WTC11 (cell line): ENCODE measurements around the gene JMJD4. TPM values are rescaled to one million over a fixed set of nuclear protein-coding genes. Genes with fewer than 3 reads are reported as not detected.

Experiments used
- ATAC-seq: fragments of 200-7000 bp; cut with Tn5 transposase; 2 replicates; pipeline ENCODE4 v1.10.0; 2021; ENCODE audit warnings: mild to moderate bottlenecking, moderate library complexity
- CTCF ChIA-PET: fragments of 300-600 bp; sonication (Branson Sonifier 250); formaldehyde crosslinking; loops from one replicate; lab custom pipeline; 2021; ENCODE audit warnings: antibody characterized with exemption; lab: Charles Lee
- POLR2A ChIA-PET: fragments of 350-600 bp; sonication (Branson Sonifier 250); formaldehyde crosslinking; loops from one replicate; lab custom pipeline; 2021; ENCODE audit warnings: antibody characterized with exemption; lab: Charles Lee
- DNase-seq: peaks from one replicate; pipeline ENCODE4 v3.0.0; 2021; ENCODE audit warnings: low spot score
- H3K27ac Mint-ChIP-seq: 2 replicates; pipeline ENCODE4 v1.8.0; 2021; ENCODE audit warnings: mixed read lengths
- H3K27me3 Mint-ChIP-seq: 2 replicates; pipeline ENCODE4 v1.8.0; 2021; ENCODE audit warnings: low read depth, mild to moderate bottlenecking, moderate library complexity, mixed read lengths
- H3K36me3 Mint-ChIP-seq: 2 replicates; pipeline ENCODE4 v1.8.0; 2021; ENCODE audit warnings: mixed read lengths
- H3K4me1 Mint-ChIP-seq: 2 replicates; pipeline ENCODE4 v1.8.0; 2022; ENCODE audit warnings: mixed read lengths
- H3K4me3 Mint-ChIP-seq: 2 replicates; pipeline ENCODE4 v1.8.0; 2021; ENCODE audit warnings: mild to moderate bottlenecking, moderate library complexity, mixed read lengths
- H3K9me3 Mint-ChIP-seq: 2 replicates; pipeline ENCODE4 v1.8.0; 2021; ENCODE audit warnings: mixed read lengths
- CBFB ChIP-seq: sonication (generic); formaldehyde crosslinking; IDR thresholded peaks from 2 replicates; pipeline ENCODE4 v1.8.1; 2022; ENCODE audit warnings: mild to moderate bottlenecking, low read depth, missing genetic modification reagents
- CREM ChIP-seq: sonication (generic); formaldehyde crosslinking; IDR thresholded peaks from 2 replicates; pipeline ENCODE4 v1.8.1; 2022; ENCODE audit warnings: mild to moderate bottlenecking, missing genetic modification reagents, moderate library complexity
- EMX1 ChIP-seq: fragments of 250-450 bp; sonication (Bioruptor Pico); IDR thresholded peaks from 2 replicates; pipeline ENCODE4 v1.8.0; 2021; ENCODE audit warnings: mild to moderate bottlenecking
- ERG ChIP-seq: fragments of 250-450 bp; sonication (Bioruptor Pico); IDR thresholded peaks from 2 replicates; pipeline ENCODE4 v1.8.0; 2021; ENCODE audit warnings: mild to moderate bottlenecking
- FOXK1 ChIP-seq: sonication (generic); formaldehyde crosslinking; IDR thresholded peaks from 2 replicates; pipeline ENCODE4 v1.8.0; 2022; ENCODE audit warnings: mild to moderate bottlenecking, moderate library complexity, missing genetic modification reagents
- GABPB1 ChIP-seq: sonication (generic); formaldehyde crosslinking; IDR thresholded peaks from 2 replicates; pipeline ENCODE4 v1.8.1; 2023; ENCODE audit warnings: mild to moderate bottlenecking, missing genetic modification reagents
- HMGA2 ChIP-seq: fragments of 250-450 bp; sonication (Bioruptor Pico); IDR thresholded peaks from 2 replicates; pipeline ENCODE4 v1.4.0; 2021; ENCODE audit warnings: mild to moderate bottlenecking, moderate library complexity
- IRF1 ChIP-seq: sonication (generic); formaldehyde crosslinking; IDR thresholded peaks from 2 replicates; pipeline ENCODE4 v1.8.0; 2023; ENCODE audit warnings: missing genetic modification reagents
- IRF2 ChIP-seq: sonication (generic); formaldehyde crosslinking; IDR thresholded peaks from 2 replicates; pipeline ENCODE4 v1.8.0; 2022; ENCODE audit warnings: low read depth, missing genetic modification reagents, borderline replicate concordance
- MAX ChIP-seq: sonication (generic); formaldehyde crosslinking; IDR thresholded peaks from 2 replicates; pipeline ENCODE4 v1.8.0; 2022; ENCODE audit warnings: mild to moderate bottlenecking, missing genetic modification reagents
- MXD4 ChIP-seq: fragments of 250-450 bp; sonication (Bioruptor Pico); IDR thresholded peaks from 2 replicates; pipeline ENCODE4 v1.8.0; 2021; ENCODE audit warnings: mild to moderate bottlenecking, moderate library complexity, borderline replicate concordance
- MYBL2 ChIP-seq: sonication (generic); formaldehyde crosslinking; IDR thresholded peaks from 2 replicates; pipeline ENCODE4 v1.8.1; 2023; ENCODE audit warnings: mild to moderate bottlenecking, moderate library complexity, missing genetic modification reagents
- NR3C1 ChIP-seq: sonication (generic); formaldehyde crosslinking; conservative IDR thresholded peaks from 2 replicates; pipeline ENCODE4 v1.8.1; 2023; ENCODE audit warnings: low read depth, mild to moderate bottlenecking, missing genetic modification reagents
- RELA ChIP-seq: sonication (generic); formaldehyde crosslinking; IDR thresholded peaks from 2 replicates; pipeline ENCODE4 v1.8.1; 2022; ENCODE audit warnings: missing genetic modification reagents, mild to moderate bottlenecking, borderline replicate concordance
- ZBTB21 ChIP-seq: sonication (generic); formaldehyde crosslinking; IDR thresholded peaks from 2 replicates; pipeline ENCODE4 v1.8.1; 2023; ENCODE audit warnings: mild to moderate bottlenecking, missing genetic modification reagents, borderline replicate concordance
- ZBTB43 ChIP-seq: sonication (generic); formaldehyde crosslinking; IDR thresholded peaks from 2 replicates; pipeline ENCODE4 v1.8.1; 2023; ENCODE audit warnings: mild to moderate bottlenecking, missing genetic modification reagents
- ZNF263 ChIP-seq: sonication (generic); formaldehyde crosslinking; IDR thresholded peaks from 2 replicates; pipeline ENCODE4 v1.8.1; 2022; ENCODE audit warnings: low read depth, mild to moderate bottlenecking, moderate library complexity, missing genetic modification reagents
- ZNF317 ChIP-seq: sonication (generic); formaldehyde crosslinking; IDR thresholded peaks from 2 replicates; pipeline ENCODE4 v1.8.1; 2023; ENCODE audit warnings: low read depth, mild to moderate bottlenecking, moderate library complexity, missing genetic modification reagents, borderline replicate concordance
- ZNF423 ChIP-seq: fragments of 250-450 bp; sonication (Bioruptor Pico); IDR thresholded peaks from 2 replicates; pipeline ENCODE4 v2.1.2; 2022; ENCODE audit warnings: mild to moderate bottlenecking, moderate library complexity
- ZNF532 ChIP-seq: fragments of 250-450 bp; sonication (Bioruptor Pico); IDR thresholded peaks from 2 replicates; pipeline ENCODE4 v1.9.0; 2021; ENCODE audit warnings: mild to moderate bottlenecking, borderline replicate concordance
- total RNA-seq: library from RNA; stranded (reverse); gene quantifications from 3 replicates; pipeline ENCODE4 v1.2.3, GENCODE V29; 2021

The JMJD4 gene
- total RNA-seq, 1 experiment from 2014 or later: 13.7 TPM

- TF ChIP-seq ZNF532 (no peak), ZBTB43 (no peak)
These were observed 44.6 kb upstream of the JMJD4 start (continued) for GRCh38 chr1:227779685-227780084.

GRCh38 chr1:227779021-227779441 is 43.9 kb upstream of the JMJD4 start:
- no peak for ATAC-seq
- ChIA-PET CTCF (interaction anchor here (0.5 to 1.0 kb wide), 3 partner anchors 34 to 175 kb away, joined by 3 to 4 read pairs (median 3); no protein-coding TSS in a partner anchor), POLR2A (no interaction called here)
- DNase-seq: peak; percentile 8
- TF ChIP-seq GABPB1 (CRISPR knock-in tag) (no peak), IRF2 (CRISPR knock-in tag) (no peak), NR3C1 (CRISPR knock-in tag) (no peak), ZBTB43 (no peak), ZNF317 (no peak), IRF1 (CRISPR knock-in tag) (no peak), EMX1 (CRISPR knock-in tag) (no peak), CREM (CRISPR knock-in tag) (no peak), MXD4 (CRISPR knock-in tag) (no peak), ZNF423 (CRISPR knock-in tag) (no peak), RELA (CRISPR knock-in tag) (no peak), CBFB (no peak), MAX (CRISPR knock-in tag) (no peak), ERG (CRISPR knock-in tag) (no peak), ZNF263 (CRISPR knock-in tag) (no peak), HMGA2 (CRISPR knock-in tag) (no peak), FOXK1 (no peak), ZBTB21 (CRISPR knock-in tag) (no peak), MYBL2 (CRISPR knock-in tag) (no peak)
- no peaks in the 10 kb centered on the region for H3K4me1 Mint-ChIP-seq
- no peaks in the 10 kb centered on the region for H3K27me3 Mint-ChIP-seq
- H3K4me3 Mint-ChIP-seq: no peak overlapping the region
- no peaks in the 10 kb centered on the region for H3K9me3 Mint-ChIP-seq
- no peak overlapping the region for H3K27ac Mint-ChIP-seq
- peaks cover 4% of the 10 kb centered on the region; the same call in 1 of the 2 replicates for H3K36me3 Mint-ChIP-seq
